HFF-Myc (cell line): ENCODE measurements around the gene LENG9.
"Not testable (repeated sequence)": the region's sequence is repeated elsewhere in the genome, so short reads cannot be mapped to it uniquely, and the experiment has no call there.

ENCODE experiments used
- DNase-seq: peaks from one replicate; pipeline ENCODE4 v3.0.0-alpha.2; 2011; ENCODE audit warnings: low read depth; ENCODE audit errors: extremely low read depth
- H3K4me3 ChIP-seq: replicated peaks from 2 replicates; pipeline ENCODE4 v1.5.1; 2011; ENCODE audit warnings: low read depth, mild to moderate bottlenecking, control low read depth, low read length
- TF ChIP-seq, protein P1 (sequence below): IDR thresholded peaks from 2 replicates; pipeline ENCODE4 v1.5.1; 2012; ENCODE audit warnings: mild to moderate bottlenecking, low read depth, low read length, control low read depth; ENCODE audit errors: missing control alignments

LENG9 gene

DNA sequence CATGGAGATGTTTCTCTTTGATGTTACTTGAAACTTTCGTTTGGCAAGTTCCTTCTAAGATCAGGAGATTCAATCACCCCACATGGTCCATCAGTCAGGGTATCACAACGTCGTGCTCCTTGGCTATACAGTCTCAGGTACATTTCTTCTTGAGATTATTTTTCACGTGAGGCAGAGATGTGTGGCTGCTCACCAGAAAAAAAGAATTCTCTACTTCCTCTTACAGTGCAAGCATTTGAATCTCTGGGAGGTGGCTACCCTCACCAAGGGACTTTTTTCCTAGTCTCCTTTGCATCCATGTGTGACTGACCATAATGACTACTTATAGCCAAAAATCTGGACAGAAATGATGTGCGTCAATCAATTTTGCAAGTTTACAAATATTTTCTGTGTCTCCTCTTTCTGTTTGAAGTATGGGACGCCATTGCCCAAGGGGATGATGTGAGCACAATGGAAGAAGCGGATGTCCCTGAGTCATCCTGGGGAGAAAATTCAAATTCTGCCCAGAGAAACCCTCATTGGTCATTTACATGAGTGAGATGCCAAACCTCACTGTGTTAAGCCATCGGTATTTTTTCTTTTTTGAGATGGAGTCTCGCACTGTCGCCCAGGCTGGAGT, 30.5 kb upstream of the LENG9 start:
- no peak overlapping the region for H3K4me3 ChIP-seq
- TF ChIP-seq, protein P1, sequence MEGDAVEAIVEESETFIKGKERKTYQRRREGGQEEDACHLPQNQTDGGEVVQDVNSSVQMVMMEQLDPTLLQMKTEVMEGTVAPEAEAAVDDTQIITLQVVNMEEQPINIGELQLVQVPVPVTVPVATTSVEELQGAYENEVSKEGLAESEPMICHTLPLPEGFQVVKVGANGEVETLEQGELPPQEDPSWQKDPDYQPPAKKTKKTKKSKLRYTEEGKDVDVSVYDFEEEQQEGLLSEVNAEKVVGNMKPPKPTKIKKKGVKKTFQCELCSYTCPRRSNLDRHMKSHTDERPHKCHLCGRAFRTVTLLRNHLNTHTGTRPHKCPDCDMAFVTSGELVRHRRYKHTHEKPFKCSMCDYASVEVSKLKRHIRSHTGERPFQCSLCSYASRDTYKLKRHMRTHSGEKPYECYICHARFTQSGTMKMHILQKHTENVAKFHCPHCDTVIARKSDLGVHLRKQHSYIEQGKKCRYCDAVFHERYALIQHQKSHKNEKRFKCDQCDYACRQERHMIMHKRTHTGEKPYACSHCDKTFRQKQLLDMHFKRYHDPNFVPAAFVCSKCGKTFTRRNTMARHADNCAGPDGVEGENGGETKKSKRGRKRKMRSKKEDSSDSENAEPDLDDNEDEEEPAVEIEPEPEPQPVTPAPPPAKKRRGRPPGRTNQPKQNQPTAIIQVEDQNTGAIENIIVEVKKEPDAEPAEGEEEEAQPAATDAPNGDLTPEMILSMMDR = no peak
- no peak for DNase-seq

DNA sequence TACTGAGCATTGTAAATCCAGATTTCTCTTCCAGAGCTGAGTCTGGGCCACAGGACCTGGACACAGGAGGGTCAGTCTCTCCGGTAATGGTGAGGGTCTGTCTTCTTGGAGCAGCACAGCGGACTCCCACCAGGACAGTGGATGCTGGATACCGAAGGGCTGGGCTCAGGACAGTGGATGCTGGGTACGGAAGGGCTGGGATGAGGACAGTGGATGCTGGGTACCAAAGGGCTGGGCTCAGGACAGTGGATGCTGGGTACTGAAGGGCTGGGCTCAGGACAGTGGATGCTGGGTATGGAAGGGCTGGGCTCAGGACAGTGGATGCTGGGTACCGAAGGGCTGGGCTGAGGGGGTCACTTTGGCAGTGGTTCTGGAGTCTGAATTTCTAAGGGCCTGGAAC, 29.5 kb upstream of the LENG9 start:
- not testable (repeated sequence) for DNase-seq, H3K4me3 ChIP-seq

DNA sequence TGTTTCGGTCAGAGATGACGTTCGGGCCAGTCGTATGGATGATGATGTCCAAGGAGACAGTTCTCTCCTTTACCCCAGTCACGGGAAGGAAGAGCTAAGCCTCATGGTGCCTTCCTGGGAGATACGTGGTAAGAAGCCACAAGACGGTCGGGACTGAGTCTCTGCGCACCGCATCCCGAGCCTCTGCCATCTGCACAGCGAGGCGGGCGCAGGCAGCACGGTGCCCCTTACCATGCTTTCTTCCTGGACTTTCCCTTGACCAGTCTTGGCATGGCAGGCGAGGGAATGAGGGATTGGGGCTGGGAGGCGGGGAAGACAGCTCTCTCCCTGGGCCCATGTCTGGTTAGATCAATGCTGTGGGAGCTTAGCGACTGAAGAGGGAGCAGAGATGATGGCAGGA, 29.0 kb upstream of the LENG9 start:
- no peak for DNase-seq
- TF ChIP-seq, protein P1 = no peak

DNA sequence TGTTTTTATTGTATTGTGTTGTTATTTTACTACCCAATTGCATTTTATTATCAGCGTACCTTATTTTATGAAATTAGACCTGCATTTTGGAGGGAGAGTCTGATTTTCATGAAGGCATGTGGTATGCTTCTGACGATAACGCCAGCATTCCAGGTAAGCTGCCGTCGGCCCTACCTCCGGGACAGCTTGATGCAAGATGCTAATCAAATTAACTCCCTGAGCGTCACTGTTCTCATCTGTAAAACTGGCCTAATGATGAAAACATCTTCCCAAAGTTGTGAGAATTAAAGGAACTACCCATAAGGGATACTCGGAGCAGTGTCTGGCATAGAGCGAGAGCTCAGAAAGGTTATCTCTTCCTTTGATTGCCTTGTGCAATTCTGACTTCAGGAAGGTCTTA, 26.2 kb upstream of the LENG9 start:
- H3K4me3 ChIP-seq = no peak overlapping the region
- TF ChIP-seq, protein P1 = no peak
- DNase-seq = no peak

More for the DNA sequence above, 29.0 kb upstream of the LENG9 start:
- H3K4me3 ChIP-seq = no peak overlapping the region

DNA sequence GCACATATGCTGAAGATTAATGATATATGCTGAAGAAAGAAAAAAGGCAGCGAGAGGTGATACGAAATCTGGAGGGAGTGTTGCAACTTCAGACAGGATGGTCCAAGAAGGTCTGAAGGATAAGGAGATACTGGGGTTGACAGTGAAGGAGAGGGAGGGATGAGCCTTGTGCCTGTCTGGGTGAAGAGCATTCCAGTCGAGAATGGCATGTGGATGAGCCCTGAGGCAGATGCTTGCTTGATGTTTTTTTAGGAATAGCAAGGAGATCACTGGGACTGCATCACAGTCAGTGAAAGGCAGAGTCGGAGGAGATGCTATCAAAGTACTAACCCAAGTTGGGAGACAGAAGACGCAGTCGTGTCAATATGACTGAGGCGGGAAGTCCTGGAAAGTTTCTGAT, 25.8 kb upstream of the LENG9 start:
- DNase-seq = no peak
- no peak overlapping the region for H3K4me3 ChIP-seq
- TF ChIP-seq, protein P1 = no peak

DNA sequence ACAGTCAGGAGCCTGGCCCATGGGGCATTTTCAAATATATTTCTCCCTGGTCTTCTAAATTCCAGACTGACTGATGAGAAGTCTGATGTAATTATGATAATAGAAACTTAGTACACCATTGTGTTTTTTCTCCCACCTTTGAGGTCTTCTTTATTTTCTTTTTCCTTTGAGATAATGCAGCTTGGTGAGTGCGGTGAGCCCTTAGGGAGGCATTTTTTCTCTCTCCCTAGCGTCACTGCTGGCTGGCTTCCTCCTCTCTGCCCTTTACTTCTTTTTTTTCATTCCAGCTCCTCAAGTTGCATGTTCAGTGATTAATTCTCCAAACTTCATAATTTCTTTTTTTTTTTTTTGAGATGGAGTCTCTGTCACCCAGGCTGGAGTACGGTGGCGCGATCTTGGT, 22.3 kb upstream of the LENG9 start:
- TF ChIP-seq, protein P1 = no peak
- no peak for DNase-seq
- H3K4me3 ChIP-seq = no peak overlapping the region

DNA sequence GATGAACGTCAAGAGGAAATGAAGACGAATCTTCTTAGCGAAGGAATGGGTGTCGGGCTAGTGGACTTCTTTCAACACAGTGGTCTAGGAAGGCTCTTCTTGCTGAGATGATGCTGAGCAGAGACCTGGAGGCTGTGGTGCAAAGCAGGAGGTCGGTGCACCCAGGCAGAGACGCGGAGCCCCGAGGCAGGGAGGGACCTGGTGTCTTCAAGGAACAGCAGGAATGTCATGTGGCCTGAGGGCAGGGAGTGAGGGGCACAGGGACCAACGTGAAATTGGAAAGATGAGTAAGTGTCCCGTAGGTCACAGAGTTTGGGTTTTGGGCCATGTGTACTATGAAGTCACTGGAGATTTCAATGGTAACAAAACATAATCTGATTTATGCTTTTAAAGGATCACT, 20.9 kb upstream of the LENG9 start:
- no peak overlapping the region for H3K4me3 ChIP-seq
- TF ChIP-seq, protein P1 = no peak
- DNase-seq = no peak
